SU-DHL-6 (cell line): ENCODE results near the gene TRRAP.

Experiments used
- H2AFZ ChIP-seq: fragments of 200-600 bp; sonication (generic); 2 replicates; pipeline ENCODE4 v1.6.1; 2014; ENCODE audit warnings: low read depth, mild to moderate bottlenecking, moderate library complexity, mixed read lengths, antibody characterized with exemption, low read length; ENCODE audit not compliant: severe bottlenecking
- H3F3A ChIP-seq: fragments of 200-600 bp; shearing (Covaris generic); 2 replicates; pipeline ENCODE4 v1.6.0; 2016; ENCODE audit warnings: antibody characterized with exemption, mild to moderate bottlenecking; ENCODE audit not compliant: insufficient read depth
- H3K27ac ChIP-seq: fragments of 200-600 bp; sonication (generic); 2 replicates; pipeline ENCODE4 v1.5.1; 2016; ENCODE audit warnings: low read depth, mild to moderate bottlenecking, low read length, moderate library complexity, mixed read lengths
- H3K27me3 ChIP-seq: fragments of 200-600 bp; sonication (generic), shearing (Covaris generic); 2 replicates; pipeline ENCODE4 v1.6.0; 2014; ENCODE audit warnings: mild to moderate bottlenecking, low read length
- H3K36me3 ChIP-seq: fragments of 200-600 bp; sonication (generic); 2 replicates; pipeline ENCODE4 v1.6.1; 2014; ENCODE audit warnings: mild to moderate bottlenecking, low read length, mixed read lengths
- H3K4me2 ChIP-seq: fragments of 300-600, 200-600 bp; shearing (Covaris generic), sonication (generic); 2 replicates; pipeline ENCODE4 v1.6.0; 2014; ENCODE audit warnings: low read length, low read depth, mild to moderate bottlenecking; ENCODE audit not compliant: poor library complexity, severe bottlenecking
- H3K4me3 ChIP-seq: fragments of 200-600 bp; sonication (generic); 2 replicates; pipeline ENCODE4 v1.5.1; 2014; ENCODE audit warnings: antibody characterized with exemption, low read length, mild to moderate bottlenecking, mixed read lengths; ENCODE audit not compliant: insufficient read depth, poor library complexity, severe bottlenecking
- H3K79me2 ChIP-seq: fragments of 200-600 bp; sonication (generic); 2 replicates; pipeline ENCODE4 v1.6.1; 2014; ENCODE audit warnings: mild to moderate bottlenecking, low read length, moderate library complexity; ENCODE audit not compliant: insufficient read depth
- H3K9ac ChIP-seq: fragments of 200-600 bp; sonication (generic); 2 replicates; pipeline ENCODE4 v1.7.0; 2014; ENCODE audit warnings: mild to moderate bottlenecking, low read length
- H3K9me2 ChIP-seq: fragments of 200-600 bp; sonication (generic); replicated peaks from 2 replicates; pipeline ENCODE4 v1.6.1; 2014; ENCODE audit warnings: low read length; ENCODE audit not compliant: insufficient read depth
- H3K9me3 ChIP-seq: fragments of 200-600 bp; sonication (generic); 2 replicates; pipeline ENCODE4 v1.6.1; 2014; ENCODE audit warnings: low read length, mixed read lengths; ENCODE audit not compliant: insufficient read depth
- H4K20me1 ChIP-seq: fragments of 200-600 bp; sonication (generic); 2 replicates; pipeline ENCODE4 v1.6.1; 2014; ENCODE audit warnings: low read depth, mild to moderate bottlenecking, antibody characterized with exemption, low read length, moderate library complexity, mixed read lengths
- EZH2phosphoT487 ChIP-seq: fragments of 200-600 bp; sonication (generic), shearing (Covaris generic); conservative IDR thresholded peaks from 2 replicates; pipeline ENCODE4 v1.6.1; 2018; ENCODE audit warnings: mild to moderate bottlenecking, antibody characterized with exemption, low read length, moderate library complexity, mixed read lengths
- TF ChIP-seq, protein P1 (sequence below): fragments of 200-600 bp; sonication (generic); IDR thresholded peaks from one replicate; pipeline ENCODE4 v1.5.1; 2017; ENCODE audit warnings: antibody characterized with exemption, mild to moderate bottlenecking, low read length, moderate library complexity; ENCODE audit not compliant: insufficient read depth, poor library complexity, severe bottlenecking

TRRAP gene

DNA sequence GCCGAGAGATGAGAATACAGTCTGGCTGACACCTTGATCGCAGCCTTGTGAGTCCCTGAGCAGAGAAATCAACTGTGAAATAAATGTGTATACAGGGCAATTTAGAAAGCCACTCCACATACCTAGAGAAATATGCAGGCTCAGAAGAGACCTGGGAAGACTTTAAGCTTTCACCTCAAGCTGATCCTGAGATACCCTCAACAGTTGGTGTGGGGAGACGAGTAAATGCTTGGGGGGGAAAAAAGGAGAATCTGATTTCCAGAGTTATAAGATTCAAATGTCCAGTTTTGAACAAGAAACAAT, 142.0 kb downstream of the TRRAP start:
- Histone ChIP-seq H3K9me3 (no peaks in the 10 kb centered on the region), H2AFZ (no peak overlapping the region), H3K27ac (no peak overlapping the region), H3K79me2 (no peaks in the 10 kb centered on the region), H3K9me2 (no peaks in the 10 kb centered on the region), H3K36me3 (peaks cover 9% of the 10 kb centered on the region; the same call in 1 of the 2 replicates), H3K4me3 (no peak overlapping the region), H3F3A (peaks cover 13% of the 10 kb centered on the region; the same call in 1 of the 2 replicates), H4K20me1 (peaks cover 11% of the 10 kb centered on the region; the same call in 1 of the 2 replicates), H3K9ac (no peak overlapping the region), H3K27me3 (no peaks in the 10 kb centered on the region), H3K4me2 (no peak overlapping the region)
- TF ChIP-seq EZH2phosphoT487, result no peak
- TF ChIP-seq, protein P1, sequence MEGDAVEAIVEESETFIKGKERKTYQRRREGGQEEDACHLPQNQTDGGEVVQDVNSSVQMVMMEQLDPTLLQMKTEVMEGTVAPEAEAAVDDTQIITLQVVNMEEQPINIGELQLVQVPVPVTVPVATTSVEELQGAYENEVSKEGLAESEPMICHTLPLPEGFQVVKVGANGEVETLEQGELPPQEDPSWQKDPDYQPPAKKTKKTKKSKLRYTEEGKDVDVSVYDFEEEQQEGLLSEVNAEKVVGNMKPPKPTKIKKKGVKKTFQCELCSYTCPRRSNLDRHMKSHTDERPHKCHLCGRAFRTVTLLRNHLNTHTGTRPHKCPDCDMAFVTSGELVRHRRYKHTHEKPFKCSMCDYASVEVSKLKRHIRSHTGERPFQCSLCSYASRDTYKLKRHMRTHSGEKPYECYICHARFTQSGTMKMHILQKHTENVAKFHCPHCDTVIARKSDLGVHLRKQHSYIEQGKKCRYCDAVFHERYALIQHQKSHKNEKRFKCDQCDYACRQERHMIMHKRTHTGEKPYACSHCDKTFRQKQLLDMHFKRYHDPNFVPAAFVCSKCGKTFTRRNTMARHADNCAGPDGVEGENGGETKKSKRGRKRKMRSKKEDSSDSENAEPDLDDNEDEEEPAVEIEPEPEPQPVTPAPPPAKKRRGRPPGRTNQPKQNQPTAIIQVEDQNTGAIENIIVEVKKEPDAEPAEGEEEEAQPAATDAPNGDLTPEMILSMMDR, result no peak

DNA sequence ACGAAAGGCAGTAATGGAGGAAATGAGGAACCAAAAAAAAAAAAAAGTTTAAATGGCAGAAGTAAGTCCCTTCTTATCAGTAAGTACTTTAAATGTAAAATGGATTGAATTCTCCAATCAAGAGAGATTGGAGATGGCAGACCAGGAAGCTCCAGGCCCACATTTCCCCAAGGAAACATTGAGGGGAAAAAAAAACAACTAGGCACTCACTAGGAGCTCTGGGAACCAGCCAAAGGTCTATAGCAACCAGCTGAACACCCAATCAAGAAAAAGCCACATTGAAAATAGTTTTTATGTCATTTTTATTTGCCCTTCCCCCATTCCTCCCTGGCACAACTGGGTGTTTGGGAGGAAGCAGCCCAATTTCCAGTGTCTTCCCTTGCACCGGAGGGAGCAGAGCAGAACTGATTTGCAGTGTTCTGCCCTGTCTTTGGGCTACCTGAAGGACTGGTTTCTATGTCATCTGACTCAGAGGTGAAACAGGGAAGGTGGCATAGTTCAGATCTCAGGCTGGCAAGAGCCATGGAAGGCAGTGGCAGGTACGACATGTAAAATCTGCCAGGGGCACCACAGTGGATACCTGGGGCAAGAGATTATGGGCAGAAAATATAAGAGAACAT, 143.7 kb downstream of the TRRAP start:
- H3K4me3 ChIP-seq, result no peak overlapping the region
- H3K27me3 ChIP-seq, result no peaks in the 10 kb centered on the region
- H3K79me2 ChIP-seq, result no peaks in the 10 kb centered on the region
- H2AFZ ChIP-seq, result no peak overlapping the region
- H3K9ac ChIP-seq, result no peak overlapping the region
- no peak overlapping the region for H3K27ac ChIP-seq
- peaks cover 13% of the 10 kb centered on the region; the same call in 1 of the 2 replicates for H3F3A ChIP-seq
- peaks cover 11% of the 10 kb centered on the region; the same call in 1 of the 2 replicates for H4K20me1 ChIP-seq
- no peaks in the 10 kb centered on the region for H3K9me3 ChIP-seq
- TF ChIP-seq EZH2phosphoT487, result no peak
- TF ChIP-seq, protein P1, result no peak
- no peak overlapping the region for H3K4me2 ChIP-seq
- H3K9me2 ChIP-seq, result no peaks in the 10 kb centered on the region
- peaks cover 9% of the 10 kb centered on the region; the same call in 1 of the 2 replicates for H3K36me3 ChIP-seq

DNA sequence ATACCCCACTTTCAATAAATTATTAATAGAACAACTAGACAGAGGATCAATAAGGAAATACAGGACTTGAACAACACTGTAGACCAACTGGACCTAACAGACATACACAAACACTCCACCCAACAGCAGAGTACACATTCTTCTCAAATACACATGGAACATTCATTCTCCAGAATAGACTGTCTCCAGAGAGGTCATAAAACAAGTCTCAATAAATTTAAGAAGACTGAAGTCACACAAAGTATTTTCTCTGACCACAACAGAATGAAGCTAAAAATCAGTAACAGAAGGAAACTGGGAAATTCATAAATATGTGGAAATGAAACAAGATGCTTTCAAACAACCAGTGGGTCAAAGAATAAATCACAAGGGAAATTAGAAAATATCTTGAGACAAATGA, 145.7 kb downstream of the TRRAP start:
- no peaks in the 10 kb centered on the region for H3K27me3 ChIP-seq
- no peaks in the 10 kb centered on the region for H3K79me2 ChIP-seq
- no peak overlapping the region for H3K4me2 ChIP-seq
- H3K36me3 ChIP-seq, result peaks cover 9% of the 10 kb centered on the region; the same call in 1 of the 2 replicates
- H3K9me2 ChIP-seq, result no peaks in the 10 kb centered on the region
- H3K27ac ChIP-seq, result no peak overlapping the region
- H3F3A ChIP-seq, result peaks cover 13% of the 10 kb centered on the region; the same call in 1 of the 2 replicates
- TF ChIP-seq, protein P1, result no peak
- no peak for TF ChIP-seq EZH2phosphoT487
- no peaks in the 10 kb centered on the region for H3K9me3 ChIP-seq
- no peak overlapping the region for H2AFZ ChIP-seq
- no peak overlapping the region for H3K4me3 ChIP-seq
- no peak overlapping the region for H3K9ac ChIP-seq
- peaks cover 11% of the 10 kb centered on the region; the same call in 1 of the 2 replicates for H4K20me1 ChIP-seq
